Suppressor macrophage treated with lipopolysaccharide for 4 hours (primary cell): ENCODE results near the gene DNAI1.
"Not testable (repeated sequence)": the region's sequence is repeated elsewhere in the genome, so short reads cannot be mapped to it uniquely, and the experiment has no call there.

ENCODE experiments used
- DNase-seq: peaks from one replicate; pipeline ENCODE4 v3.0.0-alpha.2; 2020

DNAI1 gene

GRCh38 chr9:34514816-34515215, 56.2 kb downstream of the DNAI1 start:
- DNase-seq, result no peak

- no peak for DNase-seq
Measured at GRCh38 chr9:34515959-34516358, 57.4 kb downstream of the DNAI1 start.

GRCh38 chr9:34517185-34517584, 58.6 kb downstream of the DNAI1 start:
- DNase-seq, result no peak

GRCh38 chr9:34518110-34518616, 59.6 kb downstream of the DNAI1 start:
- no peak for DNase-seq

- DNase-seq, result no peak
Measured at GRCh38 chr9:34518896-34519295, 60.3 kb downstream of the DNAI1 start.

- DNase-seq, result no peak
Measured at GRCh38 chr9:34519321-34520020, 60.9 kb downstream of the DNAI1 start.

- DNase-seq, result no peak
Measured at GRCh38 chr9:34520096-34520495, 61.5 kb downstream of the DNAI1 start.

GRCh38 chr9:34520505-34521385, 62.1 kb downstream of the DNAI1 start:
- DNase-seq, result no peak

- DNase-seq, result no peak
Measured at GRCh38 chr9:34521406-34522045, 62.9 kb downstream of the DNAI1 start.

GRCh38 chr9:34522091-34522887, 63.7 kb downstream of the DNAI1 start:
- no peak for DNase-seq

- peak; percentile 94 for DNase-seq
Measured at GRCh38 chr9:34522971-34523797, 64.6 kb downstream of the DNAI1 start, which contains the start of gene ENHO. Gene ENHO (minus strand): TSS chr9:34522990. CDS start chr9:34521695, 1,295 bp downstream.

GRCh38 chr9:34524349-34524748, 65.7 kb downstream of the DNAI1 start:
- DNase-seq, result no peak

- no peak for DNase-seq
Measured at GRCh38 chr9:34526026-34526425, 67.4 kb downstream of the DNAI1 start.

- not testable (repeated sequence) for DNase-seq
Measured at GRCh38 chr9:34532041-34532440, 73.4 kb downstream of the DNAI1 start.

GRCh38 chr9:34536685-34537084, 78.1 kb downstream of the DNAI1 start:
- no peak for DNase-seq

- no peak for DNase-seq
Measured at GRCh38 chr9:34540827-34541226, 82.2 kb downstream of the DNAI1 start.

- no peak for DNase-seq
Measured at GRCh38 chr9:34541540-34541939, 82.9 kb downstream of the DNAI1 start.

- DNase-seq, result no peak
Measured at GRCh38 chr9:34544035-34544434, 85.4 kb downstream of the DNAI1 start.

- DNase-seq, result no peak
Measured at GRCh38 chr9:34545497-34545896, 86.9 kb downstream of the DNAI1 start.

GRCh38 chr9:34546102-34546833, 87.7 kb downstream of the DNAI1 start:
- no peak for DNase-seq
